HG03025 (cell line): ENCODE measurements around the gene ZNF536.
"Not testable (repeated sequence)": the region's sequence is repeated elsewhere in the genome, so short reads cannot be mapped to it uniquely, and the experiment has no call there.

Experiments
- ATAC-seq: cut with Tn5 transposase; IDR thresholded peaks from one replicate; pipeline ENCODE4 v1.9.1; 2021; ENCODE audit warnings: mild to moderate bottlenecking, moderate library complexity; ENCODE audit not compliant: unreplicated experiment, low FRiP score

Gene ZNF536

GRCh38 chr19:30407068-30407709, 35.0 kb downstream of the ZNF536 start:
- no peak for ATAC-seq

- ATAC-seq, result no peak
Observed at GRCh38 chr19:30408734-30409301, 36.6 kb downstream of the ZNF536 start.

- no peak for ATAC-seq
Observed at GRCh38 chr19:30411714-30412113, 39.5 kb downstream of the ZNF536 start.

- no peak for ATAC-seq
Observed at GRCh38 chr19:30416375-30416774, 44.2 kb downstream of the ZNF536 start.

GRCh38 chr19:30417166-30417565, 45.0 kb downstream of the ZNF536 start:
- not testable (repeated sequence) for ATAC-seq

- ATAC-seq, result no peak
Observed at GRCh38 chr19:30419568-30420180, 47.5 kb downstream of the ZNF536 start.

GRCh38 chr19:30420316-30420715, 48.1 kb downstream of the ZNF536 start:
- no peak for ATAC-seq

- ATAC-seq, result no peak
Observed at GRCh38 chr19:30420881-30421280, 48.7 kb downstream of the ZNF536 start.

- ATAC-seq, result no peak
Observed at GRCh38 chr19:30421571-30421970, 49.4 kb downstream of the ZNF536 start.

GRCh38 chr19:30423481-30423880, 51.3 kb downstream of the ZNF536 start:
- ATAC-seq, result no peak

GRCh38 chr19:30425885-30426838, 54.0 kb downstream of the ZNF536 start:
- no peak for ATAC-seq

- ATAC-seq, result no peak
Observed at GRCh38 chr19:30426864-30427263, 54.7 kb downstream of the ZNF536 start.

GRCh38 chr19:30428092-30428680, 56.0 kb downstream of the ZNF536 start:
- ATAC-seq, result no peak

- ATAC-seq, result no peak
Observed at GRCh38 chr19:30428844-30429243, 56.7 kb downstream of the ZNF536 start.

- ATAC-seq, result no peak
Observed at GRCh38 chr19:30430206-30430734, 58.1 kb downstream of the ZNF536 start.

- no peak for ATAC-seq
Observed at GRCh38 chr19:30431591-30431990, 59.4 kb downstream of the ZNF536 start.

GRCh38 chr19:30434797-30435594, 62.8 kb downstream of the ZNF536 start:
- no peak for ATAC-seq

GRCh38 chr19:30437869-30438268, 65.7 kb downstream of the ZNF536 start:
- no peak for ATAC-seq

- no peak for ATAC-seq
Observed at GRCh38 chr19:30439310-30439709, 67.1 kb downstream of the ZNF536 start.

GRCh38 chr19:30441011-30441410, 68.8 kb downstream of the ZNF536 start:
- ATAC-seq, result no peak
